ENCODE measurements around the gene IFNA1. TPM values are rescaled to one million over a fixed set of nuclear protein-coding genes. Genes with fewer than 3 reads are reported as not detected.

IFNA1 gene
- total RNA-seq, 1 donor: not detected

DNA sequence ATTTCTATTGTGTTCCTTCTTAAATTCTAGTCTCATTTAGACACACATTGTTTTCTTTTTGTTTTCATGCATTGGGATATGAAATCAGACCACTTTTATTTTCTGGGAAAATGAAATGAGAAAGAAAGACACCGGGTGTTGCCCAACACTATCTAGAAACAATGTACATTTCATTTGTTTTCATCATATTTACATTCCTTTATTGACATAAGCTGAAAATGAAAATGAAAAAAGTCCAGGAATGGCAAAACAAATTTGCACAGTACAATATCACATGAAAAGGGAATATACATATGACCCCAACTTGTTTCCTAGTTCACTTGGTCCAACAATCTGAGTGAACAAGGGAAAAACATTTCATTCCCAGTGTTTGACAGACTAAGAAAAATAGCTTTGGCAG is 21.1 kb downstream of the IFNA1 start:
- Histone ChIP-seq H3K4me3 (ENCODE audit: insufficient read depth, low read length) (no peak overlapping the region), H3K27ac (ENCODE audit: low read depth, low read length) (no peak overlapping the region), H3K9me3 (ENCODE audit: low read depth, low read length) (no peaks in the 10 kb centered on the region), H3K4me2 (ENCODE audit: insufficient read depth, low read length) (no peak overlapping the region), H4K20me1 (ENCODE audit: insufficient read depth, low read length) (no peaks in the 10 kb centered on the region), H3K27me3 (ENCODE audit: insufficient read depth, low read length) (no peaks in the 10 kb centered on the region), H2AFZ (ENCODE audit: low read length) (no peak overlapping the region), H3K79me2 (ENCODE audit: insufficient read depth, low read length) (no peaks in the 10 kb centered on the region), H3K4me1 (ENCODE audit: insufficient read depth, low read length) (no peaks in the 10 kb centered on the region), H3K36me3 (ENCODE audit: insufficient read depth, low read length) (peaks cover 37% of the 10 kb centered on the region)
- DNase-seq (ENCODE audit: insufficient read length, low spot score, missing footprints): no peak
- no peak for TF ChIP-seq CTCF (IDR thresholded peaks at IDR 0.05; ENCODE audit: extremely low read depth, low read depth, low read length)

GRCh38 chr9:21465138-21465537 is 24.9 kb downstream of the IFNA1 start:
- Histone ChIP-seq H2AFZ (ENCODE audit: low read length) (no peak overlapping the region), H3K27me3 (ENCODE audit: insufficient read depth, low read length) (no peaks in the 10 kb centered on the region), H4K20me1 (ENCODE audit: insufficient read depth, low read length) (no peaks in the 10 kb centered on the region), H3K79me2 (ENCODE audit: insufficient read depth, low read length) (no peaks in the 10 kb centered on the region), H3K4me3 (ENCODE audit: insufficient read depth, low read length) (no peak overlapping the region), H3K9me3 (ENCODE audit: low read depth, low read length) (no peaks in the 10 kb centered on the region), H3K36me3 (ENCODE audit: insufficient read depth, low read length) (peaks cover 45% of the 10 kb centered on the region), H3K4me1 (ENCODE audit: insufficient read depth, low read length) (no peaks in the 10 kb centered on the region), H3K27ac (ENCODE audit: low read depth, low read length) (no peak overlapping the region), H3K4me2 (ENCODE audit: insufficient read depth, low read length) (no peak overlapping the region)
- DNase-seq (ENCODE audit: insufficient read length, low spot score, missing footprints): no peak
- TF ChIP-seq CTCF (IDR thresholded peaks at IDR 0.05; ENCODE audit: extremely low read depth, low read depth, low read length): no peak

GRCh38 chr9:21465859-21466518 is 25.8 kb downstream of the IFNA1 start:
- H3K36me3 ChIP-seq (ENCODE audit: insufficient read depth, low read length): peaks cover 53% of the 10 kb centered on the region
- no peak overlapping the region for H3K27ac ChIP-seq (ENCODE audit: low read depth, low read length)
- H2AFZ ChIP-seq (ENCODE audit: low read length): no peak overlapping the region
- H3K4me1 ChIP-seq (ENCODE audit: insufficient read depth, low read length): no peaks in the 10 kb centered on the region
- H3K4me2 ChIP-seq (ENCODE audit: insufficient read depth, low read length): no peak overlapping the region
- H3K27me3 ChIP-seq (ENCODE audit: insufficient read depth, low read length): no peaks in the 10 kb centered on the region
- peak; percentile 58 for DNase-seq (ENCODE audit: insufficient read length, low spot score, missing footprints)
- no peaks in the 10 kb centered on the region for H3K9me3 ChIP-seq (ENCODE audit: low read depth, low read length)
- no peaks in the 10 kb centered on the region for H4K20me1 ChIP-seq (ENCODE audit: insufficient read depth, low read length)
- TF ChIP-seq CTCF (IDR thresholded peaks at IDR 0.05; ENCODE audit: extremely low read depth, low read depth, low read length): peak; percentile 69
- no peaks in the 10 kb centered on the region for H3K79me2 ChIP-seq (ENCODE audit: insufficient read depth, low read length)
- H3K4me3 ChIP-seq (ENCODE audit: insufficient read depth, low read length): no peak overlapping the region

- Histone ChIP-seq H3K79me2 (ENCODE audit: insufficient read depth, low read length) (no peaks in the 10 kb centered on the region), H3K4me1 (ENCODE audit: insufficient read depth, low read length) (no peaks in the 10 kb centered on the region), H2AFZ (ENCODE audit: low read length) (no peak overlapping the region), H3K27me3 (ENCODE audit: insufficient read depth, low read length) (no peaks in the 10 kb centered on the region), H3K36me3 (ENCODE audit: insufficient read depth, low read length) (peaks cover 65% of the 10 kb centered on the region), H3K27ac (ENCODE audit: low read depth, low read length) (no peak overlapping the region), H3K9me3 (ENCODE audit: low read depth, low read length) (no peaks in the 10 kb centered on the region), H3K4me3 (ENCODE audit: insufficient read depth, low read length) (no peak overlapping the region), H4K20me1 (ENCODE audit: insufficient read depth, low read length) (no peaks in the 10 kb centered on the region), H3K4me2 (ENCODE audit: insufficient read depth, low read length) (no peak overlapping the region)
- no peak for DNase-seq (ENCODE audit: insufficient read length, low spot score, missing footprints)
- TF ChIP-seq CTCF (IDR thresholded peaks at IDR 0.05; ENCODE audit: extremely low read depth, low read depth, low read length): no peak
These were observed 29.9 kb downstream of the IFNA1 start for GRCh38 chr9:21470126-21470525.

Measured in osteoblast (primary cell).